SK-N-SH treated with all-trans-retinoic acid at 6 μM for 48 hours (cell line): ENCODE data around the gene PXK.

Experiments used
- RARB ChIP-seq: fragments of 250-450 bp; sonication (Bioruptor Pico); IDR thresholded peaks from 2 replicates; pipeline ENCODE4 v1.8.0; 2021; ENCODE audit warnings: mild to moderate bottlenecking, moderate library complexity
- SNAI2 ChIP-seq: fragments of 250-450 bp; sonication (Bioruptor Pico); IDR thresholded peaks from 2 replicates; pipeline ENCODE4 v1.5.0; 2020; ENCODE audit warnings: mild to moderate bottlenecking, moderate library complexity
- ZNF565 ChIP-seq: fragments of 450-650 bp; formaldehyde crosslinking; conservative IDR thresholded peaks from 2 replicates; pipeline ENCODE4 v1.5.0; 2020; ENCODE audit warnings: low read depth, mild to moderate bottlenecking, moderate library complexity
- TF ChIP-seq, protein P1 (sequence below): fragments of 250-450 bp; sonication (Bioruptor Pico); IDR thresholded peaks from 2 replicates; pipeline ENCODE4 v1.8.0; 2020; ENCODE audit warnings: mild to moderate bottlenecking, moderate library complexity, borderline replicate concordance
- TF ChIP-seq, protein P2 (sequence below): fragments of 250-450 bp; sonication (Bioruptor Pico); IDR thresholded peaks from 2 replicates; pipeline ENCODE4 v1.5.1; 2021; ENCODE audit warnings: mild to moderate bottlenecking, moderate library complexity

DNA sequence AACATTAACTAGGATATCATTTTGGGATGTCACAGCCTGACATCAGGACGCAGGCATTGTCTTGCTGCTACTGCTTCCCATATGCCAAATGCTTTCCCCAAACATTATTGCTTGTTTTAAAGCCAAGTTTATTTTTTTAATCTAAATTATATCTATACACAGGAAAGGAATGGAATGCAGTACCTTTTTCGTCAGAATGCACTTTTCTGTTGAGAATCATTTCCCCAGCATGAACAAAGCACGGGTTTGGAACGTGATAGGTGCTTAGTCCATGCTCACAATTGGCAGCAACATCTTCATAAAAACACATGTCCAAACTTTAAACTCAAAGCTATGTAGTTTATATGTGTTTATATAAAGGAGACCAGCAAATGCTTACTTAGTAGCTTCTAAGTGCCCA is 26.1 kb downstream of the PXK start:
- TF ChIP-seq ZNF565 (CRISPR knock-in tag): no peak
- TF ChIP-seq RARB (CRISPR knock-in tag): no peak
- TF ChIP-seq, protein P1, sequence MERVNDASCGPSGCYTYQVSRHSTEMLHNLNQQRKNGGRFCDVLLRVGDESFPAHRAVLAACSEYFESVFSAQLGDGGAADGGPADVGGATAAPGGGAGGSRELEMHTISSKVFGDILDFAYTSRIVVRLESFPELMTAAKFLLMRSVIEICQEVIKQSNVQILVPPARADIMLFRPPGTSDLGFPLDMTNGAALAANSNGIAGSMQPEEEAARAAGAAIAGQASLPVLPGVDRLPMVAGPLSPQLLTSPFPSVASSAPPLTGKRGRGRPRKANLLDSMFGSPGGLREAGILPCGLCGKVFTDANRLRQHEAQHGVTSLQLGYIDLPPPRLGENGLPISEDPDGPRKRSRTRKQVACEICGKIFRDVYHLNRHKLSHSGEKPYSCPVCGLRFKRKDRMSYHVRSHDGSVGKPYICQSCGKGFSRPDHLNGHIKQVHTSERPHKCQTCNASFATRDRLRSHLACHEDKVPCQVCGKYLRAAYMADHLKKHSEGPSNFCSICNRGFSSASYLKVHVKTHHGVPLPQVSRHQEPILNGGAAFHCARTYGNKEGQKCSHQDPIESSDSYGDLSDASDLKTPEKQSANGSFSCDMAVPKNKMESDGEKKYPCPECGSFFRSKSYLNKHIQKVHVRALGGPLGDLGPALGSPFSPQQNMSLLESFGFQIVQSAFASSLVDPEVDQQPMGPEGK (CRISPR knock-in tag): no peak
- TF ChIP-seq SNAI2 (CRISPR knock-in tag): no peak
- TF ChIP-seq, protein P2, sequence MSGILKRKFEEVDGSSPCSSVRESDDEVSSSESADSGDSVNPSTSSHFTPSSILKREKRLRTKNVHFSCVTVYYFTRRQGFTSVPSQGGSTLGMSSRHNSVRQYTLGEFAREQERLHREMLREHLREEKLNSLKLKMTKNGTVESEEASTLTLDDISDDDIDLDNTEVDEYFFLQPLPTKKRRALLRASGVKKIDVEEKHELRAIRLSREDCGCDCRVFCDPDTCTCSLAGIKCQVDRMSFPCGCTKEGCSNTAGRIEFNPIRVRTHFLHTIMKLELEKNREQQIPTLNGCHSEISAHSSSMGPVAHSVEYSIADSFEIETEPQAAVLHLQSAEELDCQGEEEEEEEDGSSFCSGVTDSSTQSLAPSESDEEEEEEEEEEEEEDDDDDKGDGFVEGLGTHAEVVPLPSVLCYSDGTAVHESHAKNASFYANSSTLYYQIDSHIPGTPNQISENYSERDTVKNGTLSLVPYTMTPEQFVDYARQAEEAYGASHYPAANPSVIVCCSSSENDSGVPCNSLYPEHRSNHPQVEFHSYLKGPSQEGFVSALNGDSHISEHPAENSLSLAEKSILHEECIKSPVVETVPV (CRISPR knock-in tag): no peak
